PC-9 (cell line): ENCODE data around the gene PTPRT.

ENCODE experiments used
- CTCF ChIP-seq: fragments of 200-600 bp; sonication (generic); conservative IDR thresholded peaks from 2 replicates; pipeline ENCODE4 v1.6.1; 2017; ENCODE audit warnings: mixed run types, antibody characterized with exemption, mild to moderate bottlenecking, moderate library complexity
- EZH2 ChIP-seq: fragments of 200-600 bp; sonication (generic); IDR thresholded peaks from 2 replicates; pipeline ENCODE4 v1.8.0; 2017; ENCODE audit warnings: antibody characterized with exemption, low read depth

- TF ChIP-seq CTCF (no peak), EZH2 (no peak)
Measured at GRCh38 chr20:42553374-42553773, 636.3 kb downstream of the PTPRT start.
